Measurements from ENCODE around the gene XCR1. TPM values are rescaled to one million over a fixed set of nuclear protein-coding genes. Genes with fewer than 3 reads are reported as not detected.

Gene XCR1
- total and polyA plus RNA-seq, 9 of the 15 experiments (the other 6 are each of a cell fraction or from before 2014, with no cell fraction given) = not detected

DNA sequence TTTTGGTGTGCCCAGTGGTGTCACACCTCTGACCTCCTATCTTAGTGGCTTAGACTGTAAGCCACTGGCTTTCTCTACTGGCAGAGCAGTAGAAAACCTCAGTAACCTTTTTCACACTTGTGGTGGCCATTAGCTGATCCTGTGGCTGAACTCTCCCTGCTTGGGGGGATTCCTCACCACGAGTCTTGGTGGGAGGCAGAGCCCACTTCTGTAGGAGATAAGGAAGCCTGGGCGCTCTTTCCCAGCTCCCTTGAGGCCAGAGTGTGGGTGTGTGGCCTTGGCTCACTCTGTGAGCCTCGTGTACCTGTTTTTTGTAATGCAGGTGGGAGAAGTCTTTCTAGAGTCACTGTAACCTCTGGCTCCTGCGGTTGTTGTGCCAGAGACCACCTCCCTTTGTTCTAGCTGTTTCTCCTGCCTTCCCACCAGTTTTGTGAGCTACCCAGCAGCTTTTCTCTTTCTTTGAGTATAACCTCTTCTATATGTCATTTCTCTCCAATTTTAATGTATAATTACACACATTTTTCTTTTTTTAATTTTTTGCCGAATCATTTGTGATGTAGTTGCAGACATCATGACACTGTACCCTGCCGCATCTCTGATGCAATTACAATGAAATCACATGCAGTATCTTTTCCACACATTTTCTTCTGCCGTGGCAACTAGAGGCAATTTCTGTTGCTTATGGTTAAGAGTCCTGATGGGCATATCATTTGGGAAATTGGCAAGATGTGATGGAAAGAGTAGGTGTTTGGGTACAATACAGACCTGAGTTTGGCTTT is 13.8 kb downstream of the XCR1 start (continued):
- TF ChIP-seq TRIM24 (IDR thresholded peaks at IDR 0.05) (peak; percentile 95 to 96; a peak in 3 of 4 replicates), ZNF444 (CRISPR knock-in tag; IDR thresholded peaks at IDR 0.05) (no peak), DDX20 (tag; IDR thresholded peaks at IDR 0.05; ENCODE audit: low read depth) (peak; percentile 17; the same call in 1 of the 2 replicates), POLR2H (tag; IDR thresholded peaks at IDR 0.05; ENCODE audit: low read depth) (peak; percentile 49; the same call in 1 of the 2 replicates), ZNF584 (CRISPR knock-in tag; IDR thresholded peaks at IDR 0.05; ENCODE audit: low read depth) (peak; percentile 63; the same call in 1 of the 2 replicates), DNMT1 (IDR thresholded peaks at IDR 0.05) (no peak), ZSCAN32 (CRISPR knock-in tag; IDR thresholded peaks at IDR 0.05) (peak; percentile 75), STAT5B (CRISPR knock-in tag; IDR thresholded peaks at IDR 0.05) (no peak), BRD4 (IDR thresholded peaks at IDR 0.05) (0 out of 2 replicates have a peak, but pooled peaks have one; percentile 30), ZNF197 (CRISPR knock-in tag; IDR thresholded peaks at IDR 0.05; ENCODE audit: low read depth) (0 out of 2 replicates have a peak, but pooled peaks have one; percentile 21), SMARCA4 (IDR thresholded peaks at IDR 0.05) (peak; percentile 49; the same call in 1 of the 2 replicates), ZNF766 (CRISPR knock-in tag; conservative IDR thresholded peaks at IDR 0.05) (peak; percentile 46; the same call in 1 of the 2 replicates), SMAD4 (CRISPR knock-in tag; conservative IDR thresholded peaks at IDR 0.05) (0 out of 2 replicates have a peak, but pooled peaks have one; percentile 5), ZNF175 (CRISPR knock-in tag; IDR thresholded peaks at IDR 0.05; ENCODE audit: low read depth) (peak; percentile 79), FIP1L1 (IDR thresholded peaks at IDR 0.05; ENCODE audit: low read depth, low read length, poor library complexity, severe bottlenecking) (no peak), ATF1 (CRISPR knock-in tag; IDR thresholded peaks at IDR 0.05) (no peak), ATF1 (tag; IDR thresholded peaks at IDR 0.05) (peak; percentile 61; the same call in 1 of the 2 replicates), NUFIP1 (IDR thresholded peaks at IDR 0.05; ENCODE audit: partially characterized antibody) (no peak), MAFK (IDR thresholded peaks at IDR 0.05; ENCODE audit: low read length) (peak; percentile 27; the same call in 1 of the 2 replicates), ZNF668 (CRISPR knock-in tag; IDR thresholded peaks at IDR 0.05) (no peak), CREB1 (IDR thresholded peaks at IDR 0.05) (no peak), CREB1 (CRISPR knock-in tag; IDR thresholded peaks at IDR 0.05) (0 out of 2 replicates have a peak, but pooled peaks have one; percentile 38), C11orf30 (IDR thresholded peaks at IDR 0.05; ENCODE audit: low read depth) (peak; percentile 73; the same call in 1 of the 2 replicates)
- TF ChIP-seq, protein P1, sequence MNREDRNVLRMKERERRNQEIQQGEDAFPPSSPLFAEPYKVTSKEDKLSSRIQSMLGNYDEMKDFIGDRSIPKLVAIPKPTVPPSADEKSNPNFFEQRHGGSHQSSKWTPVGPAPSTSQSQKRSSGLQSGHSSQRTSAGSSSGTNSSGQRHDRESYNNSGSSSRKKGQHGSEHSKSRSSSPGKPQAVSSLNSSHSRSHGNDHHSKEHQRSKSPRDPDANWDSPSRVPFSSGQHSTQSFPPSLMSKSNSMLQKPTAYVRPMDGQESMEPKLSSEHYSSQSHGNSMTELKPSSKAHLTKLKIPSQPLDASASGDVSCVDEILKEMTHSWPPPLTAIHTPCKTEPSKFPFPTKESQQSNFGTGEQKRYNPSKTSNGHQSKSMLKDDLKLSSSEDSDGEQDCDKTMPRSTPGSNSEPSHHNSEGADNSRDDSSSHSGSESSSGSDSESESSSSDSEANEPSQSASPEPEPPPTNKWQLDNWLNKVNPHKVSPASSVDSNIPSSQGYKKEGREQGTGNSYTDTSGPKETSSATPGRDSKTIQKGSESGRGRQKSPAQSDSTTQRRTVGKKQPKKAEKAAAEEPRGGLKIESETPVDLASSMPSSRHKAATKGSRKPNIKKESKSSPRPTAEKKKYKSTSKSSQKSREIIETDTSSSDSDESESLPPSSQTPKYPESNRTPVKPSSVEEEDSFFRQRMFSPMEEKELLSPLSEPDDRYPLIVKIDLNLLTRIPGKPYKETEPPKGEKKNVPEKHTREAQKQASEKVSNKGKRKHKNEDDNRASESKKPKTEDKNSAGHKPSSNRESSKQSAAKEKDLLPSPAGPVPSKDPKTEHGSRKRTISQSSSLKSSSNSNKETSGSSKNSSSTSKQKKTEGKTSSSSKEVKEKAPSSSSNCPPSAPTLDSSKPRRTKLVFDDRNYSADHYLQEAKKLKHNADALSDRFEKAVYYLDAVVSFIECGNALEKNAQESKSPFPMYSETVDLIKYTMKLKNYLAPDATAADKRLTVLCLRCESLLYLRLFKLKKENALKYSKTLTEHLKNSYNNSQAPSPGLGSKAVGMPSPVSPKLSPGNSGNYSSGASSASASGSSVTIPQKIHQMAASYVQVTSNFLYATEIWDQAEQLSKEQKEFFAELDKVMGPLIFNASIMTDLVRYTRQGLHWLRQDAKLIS (CRISPR knock-in tag; IDR thresholded peaks at IDR 0.05) = no peak
- TF ChIP-seq, protein P2, sequence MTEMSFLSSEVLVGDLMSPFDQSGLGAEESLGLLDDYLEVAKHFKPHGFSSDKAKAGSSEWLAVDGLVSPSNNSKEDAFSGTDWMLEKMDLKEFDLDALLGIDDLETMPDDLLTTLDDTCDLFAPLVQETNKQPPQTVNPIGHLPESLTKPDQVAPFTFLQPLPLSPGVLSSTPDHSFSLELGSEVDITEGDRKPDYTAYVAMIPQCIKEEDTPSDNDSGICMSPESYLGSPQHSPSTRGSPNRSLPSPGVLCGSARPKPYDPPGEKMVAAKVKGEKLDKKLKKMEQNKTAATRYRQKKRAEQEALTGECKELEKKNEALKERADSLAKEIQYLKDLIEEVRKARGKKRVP (CRISPR knock-in tag; IDR thresholded peaks at IDR 0.05) = peak; percentile 92

Data from K562 (cell line).